OCI-LY7 (cell line): ENCODE measurements around the gene DCAKD. TPM values are rescaled to one million over a fixed set of nuclear protein-coding genes. Genes with fewer than 3 reads are reported as not detected.

Experiments
- BruUV-seq: library from RNA; stranded (reverse); fragments of 400-500 nt; replicated peaks from 2 replicates; lab custom pipeline; 2021; lab: Mats Ljungman, UMichigan
- CTCF ChIA-PET: fragments of 300-600 bp; sonication (Branson Sonifier 250); formaldehyde crosslinking; loops from one replicate; lab custom pipeline; 2022; ENCODE audit warnings: antibody characterized with exemption; ENCODE audit not compliant: unreplicated experiment; lab: Charles Lee
- POLR2A ChIA-PET: fragments of 300-600 bp; sonication (Branson Sonifier 250); formaldehyde crosslinking; loops from one replicate; lab custom pipeline; 2022; ENCODE audit warnings: antibody characterized with exemption; lab: Charles Lee
- DNase-seq: peaks from one replicate; pipeline ENCODE4 v3.0.0-alpha.2; 2015; ENCODE audit warnings: low spot score
- H2AFZ ChIP-seq: fragments of 200-600 bp; sonication (generic), shearing (Covaris generic); 2 replicates; pipeline ENCODE4 v1.6.1; 2014; ENCODE audit warnings: mild to moderate bottlenecking, antibody characterized with exemption, low read length, moderate library complexity
- H3K27ac ChIP-seq: fragments of 200-600 bp; sonication (generic); 2 replicates; pipeline ENCODE4 v1.5.1; 2014; ENCODE audit warnings: mixed run types, low read depth, mild to moderate bottlenecking, moderate library complexity, low read length, inconsistent platforms; ENCODE audit not compliant: poor library complexity, severe bottlenecking
- H3K36me3 ChIP-seq: fragments of 200-600 bp; sonication (generic); 2 replicates; pipeline ENCODE4 v1.6.1; 2014; ENCODE audit warnings: mild to moderate bottlenecking, antibody characterized with exemption, low read length, moderate library complexity, mixed read lengths; ENCODE audit not compliant: insufficient read depth
- H3K4me1 ChIP-seq: fragments of 200-600 bp; sonication (generic); 2 replicates; pipeline ENCODE4 v1.5.1; 2014; ENCODE audit warnings: mild to moderate bottlenecking, low read length; ENCODE audit not compliant: insufficient read depth, poor library complexity, severe bottlenecking
- H3K4me2 ChIP-seq: fragments of 200-600 bp; sonication (generic); 2 replicates; pipeline ENCODE4 v1.6.1; 2014; ENCODE audit warnings: mild to moderate bottlenecking, low read length
- H3K4me3 ChIP-seq: fragments of 200-600 bp; sonication (generic); 2 replicates; pipeline ENCODE4 v1.5.1; 2014; ENCODE audit warnings: mild to moderate bottlenecking, low read depth, low read length; ENCODE audit not compliant: poor library complexity, severe bottlenecking
- H3K79me2 ChIP-seq: fragments of 200-600 bp; sonication (generic); 2 replicates; pipeline ENCODE4 v1.6.1; 2016; ENCODE audit warnings: low read depth, mild to moderate bottlenecking, low read length, moderate library complexity, mixed read lengths; ENCODE audit not compliant: insufficient read depth
- H3K9me2 ChIP-seq: fragments of 200-600 bp; sonication (generic); 2 replicates; pipeline ENCODE4 v1.6.1; 2016; ENCODE audit warnings: mild to moderate bottlenecking, low read length, mixed read lengths; ENCODE audit not compliant: insufficient read depth
- H3K9me3 ChIP-seq: fragments of 200-600 bp; sonication (generic); 2 replicates; pipeline ENCODE4 v1.6.1; 2014; ENCODE audit warnings: mild to moderate bottlenecking, mixed run types, low read length, mixed read lengths
- H4K20me1 ChIP-seq: fragments of 200-600 bp; sonication (generic); 2 replicates; pipeline ENCODE4 v1.6.1; 2014; ENCODE audit warnings: mild to moderate bottlenecking, antibody characterized with exemption, low read length, moderate library complexity, mixed read lengths; ENCODE audit not compliant: insufficient read depth
- EZH2phosphoT487 ChIP-seq: fragments of 200-600 bp; sonication (generic); IDR thresholded peaks from 2 replicates; pipeline ENCODE4 v1.6.1; 2018; ENCODE audit warnings: low read depth, borderline replicate concordance, mild to moderate bottlenecking, mixed run types, antibody characterized with exemption, low read length, moderate library complexity, mixed read lengths
- intact Hi-C: fragments of 100-400 bp; cut with micrococcal nuclease; formaldehyde crosslinking; loops from one replicate; pipeline ENCODE4 v1.10.0; 2022; ENCODE audit not compliant: unreplicated experiment
- total RNA-seq, 2 experiments: library from RNA; depleted of rRNA in 1 of 2; stranded (reverse); fragments of >200 nt in 1 of 2; shearing (Covaris generic) in 1 of 2; gene quantifications; 2 replicates each; pipeline ENCODE4 v1.2.3, GENCODE V29; 2014 to 2022
- TF ChIP-seq, protein P1 (sequence below): fragments of 200-600 bp; sonication (generic); conservative IDR thresholded peaks from 2 replicates; pipeline ENCODE4 v1.5.1; 2014; ENCODE audit warnings: mild to moderate bottlenecking, antibody characterized with exemption, low read length, moderate library complexity, mixed read lengths

DCAKD gene
- total RNA-seq, 2 experiments from 2014 or later: 40.8 to 45.6 TPM

DNA sequence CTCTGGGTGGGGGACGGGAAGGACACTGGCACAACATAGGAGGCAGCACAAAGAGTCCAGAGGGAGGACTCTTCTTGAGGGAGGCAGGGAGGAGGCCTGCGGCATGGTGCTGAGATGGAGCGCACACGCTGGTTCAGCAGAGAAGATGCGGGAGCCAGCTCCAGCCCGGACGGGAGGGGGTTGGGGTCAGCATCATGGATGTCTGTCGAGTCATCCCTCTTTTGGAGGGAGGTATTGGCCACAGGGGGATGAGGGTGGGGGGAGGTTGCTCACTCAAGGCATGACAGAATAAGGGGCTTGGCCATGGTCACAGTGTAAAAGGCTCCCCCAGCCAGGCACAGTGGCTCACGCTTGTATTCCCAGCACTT lies 19.3 kb downstream of the DCAKD start:
- TF ChIP-seq, protein P1, sequence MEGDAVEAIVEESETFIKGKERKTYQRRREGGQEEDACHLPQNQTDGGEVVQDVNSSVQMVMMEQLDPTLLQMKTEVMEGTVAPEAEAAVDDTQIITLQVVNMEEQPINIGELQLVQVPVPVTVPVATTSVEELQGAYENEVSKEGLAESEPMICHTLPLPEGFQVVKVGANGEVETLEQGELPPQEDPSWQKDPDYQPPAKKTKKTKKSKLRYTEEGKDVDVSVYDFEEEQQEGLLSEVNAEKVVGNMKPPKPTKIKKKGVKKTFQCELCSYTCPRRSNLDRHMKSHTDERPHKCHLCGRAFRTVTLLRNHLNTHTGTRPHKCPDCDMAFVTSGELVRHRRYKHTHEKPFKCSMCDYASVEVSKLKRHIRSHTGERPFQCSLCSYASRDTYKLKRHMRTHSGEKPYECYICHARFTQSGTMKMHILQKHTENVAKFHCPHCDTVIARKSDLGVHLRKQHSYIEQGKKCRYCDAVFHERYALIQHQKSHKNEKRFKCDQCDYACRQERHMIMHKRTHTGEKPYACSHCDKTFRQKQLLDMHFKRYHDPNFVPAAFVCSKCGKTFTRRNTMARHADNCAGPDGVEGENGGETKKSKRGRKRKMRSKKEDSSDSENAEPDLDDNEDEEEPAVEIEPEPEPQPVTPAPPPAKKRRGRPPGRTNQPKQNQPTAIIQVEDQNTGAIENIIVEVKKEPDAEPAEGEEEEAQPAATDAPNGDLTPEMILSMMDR: no peak
- TF ChIP-seq EZH2phosphoT487: no peak
- H3K36me3 ChIP-seq: peaks cover 59% of the 10 kb centered on the region
- H3K4me2 ChIP-seq: no peak overlapping the region
- H3K79me2 ChIP-seq: no peaks in the 10 kb centered on the region
- ChIA-PET CTCF (no interaction called here), POLR2A (no interaction called here)
- no peaks in the 10 kb centered on the region for H3K4me1 ChIP-seq
- BruUV-seq: no TSS peak
- H3K9me2 ChIP-seq: no peaks in the 10 kb centered on the region
- intact Hi-C loops: no loop called here
- DNase-seq: no peak
- no peak overlapping the region for H3K27ac ChIP-seq
- H4K20me1 ChIP-seq: no peaks in the 10 kb centered on the region
- H3K9me3 ChIP-seq: no peaks in the 10 kb centered on the region
- H2AFZ ChIP-seq: no peak overlapping the region
- no peak overlapping the region for H3K4me3 ChIP-seq

DNA sequence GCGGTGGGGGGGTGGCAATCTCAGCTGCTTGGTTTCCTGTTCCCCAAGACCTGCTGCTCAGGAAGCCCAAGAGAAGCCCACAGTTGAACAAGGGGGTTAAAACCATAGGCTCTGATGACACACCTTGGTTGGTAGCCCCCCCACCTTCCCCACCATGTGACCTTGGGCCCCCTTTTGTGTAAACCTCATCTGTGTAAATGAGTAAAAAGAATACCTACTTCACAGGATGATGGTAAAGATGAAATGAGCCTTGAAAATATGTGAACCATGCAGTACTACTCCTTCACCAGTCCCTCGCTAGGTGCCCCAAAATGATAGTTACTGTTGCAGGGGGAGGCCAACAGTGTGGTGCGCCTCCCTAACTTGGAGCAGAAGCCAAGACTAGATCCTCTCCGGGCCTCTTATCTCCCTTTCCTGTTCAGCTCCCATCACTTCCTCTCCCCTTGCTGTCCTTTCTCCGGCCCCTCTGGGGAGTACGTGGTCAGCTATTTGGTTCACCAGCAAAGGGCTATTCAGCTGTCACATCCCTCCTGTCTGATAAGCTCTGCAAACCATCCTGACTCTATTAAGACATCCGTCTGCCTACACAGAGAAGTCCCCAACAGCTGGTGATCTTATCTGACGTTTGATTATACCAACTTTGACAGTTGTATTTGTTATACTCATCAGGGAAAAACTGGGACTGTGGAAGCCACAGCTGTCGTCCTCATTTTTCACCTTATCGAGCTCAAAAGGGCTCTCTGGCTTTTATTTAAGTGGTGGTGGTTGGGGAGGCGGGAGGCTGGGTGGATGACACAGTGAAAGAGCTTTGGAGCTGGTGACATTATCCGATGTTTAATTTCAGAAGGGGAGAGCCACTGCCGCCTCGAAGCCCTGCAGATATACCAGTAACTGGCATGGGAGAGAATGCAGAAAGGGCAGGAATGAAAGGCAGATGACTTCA lies 19.9 kb downstream of the DCAKD start:
- POLR2A ChIA-PET: interaction anchor here (0.6 kb wide), 1 partner anchor 14 kb away, joined by 3 read pairs; no protein-coding TSS in a partner anchor
- no peaks in the 10 kb centered on the region for H3K4me1 ChIP-seq
- CTCF ChIA-PET: no interaction called here
- no peak overlapping the region for H3K4me2 ChIP-seq
- peaks cover 64% of the 10 kb centered on the region for H3K36me3 ChIP-seq
- no peak overlapping the region for H3K27ac ChIP-seq
- no TSS peak for BruUV-seq
- H4K20me1 ChIP-seq: no peaks in the 10 kb centered on the region
- no peak for TF ChIP-seq EZH2phosphoT487
- TF ChIP-seq, protein P1: no peak
- DNase-seq: no peak
- H3K79me2 ChIP-seq: no peaks in the 10 kb centered on the region
- no peaks in the 10 kb centered on the region for H3K9me2 ChIP-seq
- H3K4me3 ChIP-seq: no peak overlapping the region
- H2AFZ ChIP-seq: no peak overlapping the region
- H3K9me3 ChIP-seq: no peaks in the 10 kb centered on the region
- intact Hi-C loops: no loop called here

DNA sequence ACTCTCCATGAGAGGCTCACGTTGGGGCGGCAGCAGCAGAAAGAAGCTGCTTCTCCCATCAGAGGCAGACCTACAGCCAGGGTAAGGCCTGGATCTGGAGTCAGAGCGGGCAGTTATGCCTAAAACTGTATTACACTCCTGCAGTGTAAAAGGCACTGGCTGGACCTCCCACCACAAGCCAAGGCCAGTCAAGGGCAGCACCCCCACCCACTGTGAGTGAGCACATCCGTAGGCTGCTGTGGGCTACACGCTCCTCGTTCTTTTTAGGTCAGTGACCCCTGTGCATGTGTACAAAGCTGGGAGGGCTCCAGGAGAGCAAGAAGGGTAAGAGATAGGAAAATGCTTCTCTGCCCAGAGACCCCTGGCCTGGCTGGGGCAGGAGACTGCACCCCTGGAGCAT lies 20.7 kb downstream of the DCAKD start:
- no peaks in the 10 kb centered on the region for H3K79me2 ChIP-seq
- no peak for TF ChIP-seq EZH2phosphoT487
- TF ChIP-seq, protein P1: no peak
- no peak overlapping the region for H3K4me3 ChIP-seq
- DNase-seq: no peak
- no peaks in the 10 kb centered on the region for H3K9me3 ChIP-seq
- POLR2A ChIA-PET: no interaction called here
- peaks cover 66% of the 10 kb centered on the region for H3K36me3 ChIP-seq
- H2AFZ ChIP-seq: no peak overlapping the region
- intact Hi-C loops: no loop called here
- CTCF ChIA-PET: no interaction called here
- no TSS peak for BruUV-seq
- no peak overlapping the region for H3K27ac ChIP-seq
- H4K20me1 ChIP-seq: no peaks in the 10 kb centered on the region
- no peaks in the 10 kb centered on the region for H3K9me2 ChIP-seq
- H3K4me2 ChIP-seq: no peak overlapping the region
- no peaks in the 10 kb centered on the region for H3K4me1 ChIP-seq
